ENCODE measurements around the gene STARD13. TPM values are rescaled to one million over a fixed set of nuclear protein-coding genes. Genes with fewer than 3 reads are reported as not detected.

Gene STARD13
- total RNA-seq, 2 experiments from 2014 or later: 0.57 TPM; not detected in 1

DNA sequence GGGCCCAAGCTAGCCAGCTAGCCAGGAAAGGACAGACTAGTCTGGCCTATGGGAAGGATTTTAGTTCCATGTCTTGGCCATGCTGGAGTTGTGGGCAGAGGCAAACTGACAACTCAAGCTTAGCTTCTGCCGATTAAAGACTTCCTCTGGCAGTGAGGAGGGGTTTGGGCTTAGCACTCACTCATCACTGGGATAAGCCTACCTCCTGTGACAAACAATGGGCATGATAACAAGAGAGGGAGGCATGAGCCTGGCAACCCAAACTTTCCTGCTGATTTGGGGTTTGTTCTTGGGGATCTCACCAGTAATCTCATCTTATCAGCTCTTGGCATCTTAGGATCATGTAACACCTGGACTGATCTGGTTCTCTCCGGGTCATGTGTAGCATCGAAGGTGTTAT lies 185.7 kb downstream of the STARD13 start:
- no peak overlapping the region for H2AFZ ChIP-seq (ENCODE audit: low read length)
- no peak overlapping the region for H3K4me3 ChIP-seq (ENCODE audit: low read depth, low read length, poor library complexity, severe bottlenecking)
- H3K9me2 ChIP-seq (ENCODE audit: insufficient read depth, low read length): no peaks in the 10 kb centered on the region
- no TSS peak for BruUV-seq (replicated peaks)
- H3K79me2 ChIP-seq (ENCODE audit: insufficient read depth, low read depth, low read length): no peaks in the 10 kb centered on the region
- no peaks in the 10 kb centered on the region for H3K9me3 ChIP-seq (ENCODE audit: low read length)
- no peaks in the 10 kb centered on the region for H3K36me3 ChIP-seq (ENCODE audit: insufficient read depth, low read length)
- DNase-seq (ENCODE audit: low spot score): no peak
- H4K20me1 ChIP-seq (ENCODE audit: insufficient read depth, low read length): no peaks in the 10 kb centered on the region
- ChIA-PET POLR2A (interaction anchor here (0.7 to 1.7 kb wide), 3 partner anchors 8 to 1242 kb away, joined by 4 to 10 read pairs (median 4); no protein-coding TSS in a partner anchor), CTCF (ENCODE audit: unreplicated experiment) (no interaction called here)
- H3K4me2 ChIP-seq (ENCODE audit: low read length): no peak overlapping the region
- no peak overlapping the region for H3K27ac ChIP-seq (ENCODE audit: low read depth, low read length, poor library complexity, severe bottlenecking)
- TF ChIP-seq, protein P1, sequence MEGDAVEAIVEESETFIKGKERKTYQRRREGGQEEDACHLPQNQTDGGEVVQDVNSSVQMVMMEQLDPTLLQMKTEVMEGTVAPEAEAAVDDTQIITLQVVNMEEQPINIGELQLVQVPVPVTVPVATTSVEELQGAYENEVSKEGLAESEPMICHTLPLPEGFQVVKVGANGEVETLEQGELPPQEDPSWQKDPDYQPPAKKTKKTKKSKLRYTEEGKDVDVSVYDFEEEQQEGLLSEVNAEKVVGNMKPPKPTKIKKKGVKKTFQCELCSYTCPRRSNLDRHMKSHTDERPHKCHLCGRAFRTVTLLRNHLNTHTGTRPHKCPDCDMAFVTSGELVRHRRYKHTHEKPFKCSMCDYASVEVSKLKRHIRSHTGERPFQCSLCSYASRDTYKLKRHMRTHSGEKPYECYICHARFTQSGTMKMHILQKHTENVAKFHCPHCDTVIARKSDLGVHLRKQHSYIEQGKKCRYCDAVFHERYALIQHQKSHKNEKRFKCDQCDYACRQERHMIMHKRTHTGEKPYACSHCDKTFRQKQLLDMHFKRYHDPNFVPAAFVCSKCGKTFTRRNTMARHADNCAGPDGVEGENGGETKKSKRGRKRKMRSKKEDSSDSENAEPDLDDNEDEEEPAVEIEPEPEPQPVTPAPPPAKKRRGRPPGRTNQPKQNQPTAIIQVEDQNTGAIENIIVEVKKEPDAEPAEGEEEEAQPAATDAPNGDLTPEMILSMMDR (conservative IDR thresholded peaks at IDR 0.05; ENCODE audit: low read length): no peak
- TF ChIP-seq EZH2phosphoT487 (IDR thresholded peaks at IDR 0.05; ENCODE audit: borderline replicate concordance, low read depth, low read length): no peak
- no peaks in the 10 kb centered on the region for H3K4me1 ChIP-seq (ENCODE audit: insufficient read depth, low read length, poor library complexity, severe bottlenecking)
- intact Hi-C loops (cut with micrococcal nuclease; ENCODE audit: unreplicated experiment): no loop called here

DNA sequence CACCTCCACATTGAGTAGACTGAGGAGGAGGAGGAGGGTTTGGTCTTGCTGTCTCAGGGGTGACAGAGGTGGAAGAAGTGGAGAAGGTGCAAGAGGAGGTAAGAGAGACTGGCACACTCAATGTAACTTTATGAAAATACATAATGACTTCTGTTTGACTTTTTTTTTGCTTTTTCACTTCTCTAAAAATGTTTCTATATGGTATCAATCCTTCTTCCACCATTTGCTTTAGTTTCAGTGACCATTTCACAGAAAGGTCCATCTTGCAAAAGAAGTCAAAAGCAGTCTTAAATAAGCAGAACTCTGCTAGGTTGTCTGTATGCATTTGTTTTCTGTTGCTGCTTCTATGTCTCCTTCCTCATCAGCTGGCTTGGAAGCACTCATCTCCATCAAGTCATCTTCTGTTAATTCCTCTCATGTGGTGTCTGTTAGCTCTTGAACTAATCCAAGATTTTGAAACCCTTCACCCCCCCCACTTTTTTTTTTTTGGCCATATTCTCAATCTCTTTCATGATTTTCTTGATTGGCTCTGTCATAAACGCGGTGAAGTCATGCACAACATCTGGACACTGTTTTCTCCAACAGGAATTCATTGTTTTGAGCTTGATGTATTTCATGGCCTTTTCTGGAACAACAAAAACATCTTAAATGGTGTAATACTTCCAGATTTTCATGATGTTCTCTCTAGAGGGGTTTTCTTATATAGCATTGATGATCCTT lies 188.5 kb downstream of the STARD13 start:
- BruUV-seq (replicated peaks): no TSS peak
- ChIA-PET POLR2A (interaction anchor here (0.6 to 1.3 kb wide), 2 partner anchors 13 to 806 kb away, joined by 4 read pairs; no protein-coding TSS in a partner anchor), CTCF (ENCODE audit: unreplicated experiment) (no interaction called here)
- no peaks in the 10 kb centered on the region for H3K9me2 ChIP-seq (ENCODE audit: insufficient read depth, low read length)
- H3K79me2 ChIP-seq (ENCODE audit: insufficient read depth, low read depth, low read length): no peaks in the 10 kb centered on the region
- no peaks in the 10 kb centered on the region for H3K36me3 ChIP-seq (ENCODE audit: insufficient read depth, low read length)
- no peak overlapping the region for H3K4me2 ChIP-seq (ENCODE audit: low read length)
- no peak overlapping the region for H3K4me3 ChIP-seq (ENCODE audit: low read depth, low read length, poor library complexity, severe bottlenecking)
- no peaks in the 10 kb centered on the region for H4K20me1 ChIP-seq (ENCODE audit: insufficient read depth, low read length)
- intact Hi-C loops (cut with micrococcal nuclease; ENCODE audit: unreplicated experiment): no loop called here
- no peaks in the 10 kb centered on the region for H3K4me1 ChIP-seq (ENCODE audit: insufficient read depth, low read length, poor library complexity, severe bottlenecking)
- H3K27ac ChIP-seq (ENCODE audit: low read depth, low read length, poor library complexity, severe bottlenecking): no peak overlapping the region
- H3K9me3 ChIP-seq (ENCODE audit: low read length): no peaks in the 10 kb centered on the region
- H2AFZ ChIP-seq (ENCODE audit: low read length): no peak overlapping the region
- TF ChIP-seq EZH2phosphoT487 (IDR thresholded peaks at IDR 0.05; ENCODE audit: borderline replicate concordance, low read depth, low read length): no peak
- TF ChIP-seq, protein P1 (conservative IDR thresholded peaks at IDR 0.05; ENCODE audit: low read length): no peak
- no peak for DNase-seq (ENCODE audit: low spot score)

Data from OCI-LY7 (cell line).